OCI-M2 (cell line): ENCODE measurements around the gene ALG14.

Experiments
- DNase-seq: peaks from one replicate; lab custom pipeline; 2025; ENCODE audit not compliant: unreplicated experiment; lab: John Stamatoyannopoulos, UW

ALG14 gene

GRCh38 chr1:94986783-94987182 lies 86.0 kb downstream of the ALG14 start:
- DNase-seq, result no peak

GRCh38 chr1:94983171-94983739 lies 89.5 kb downstream of the ALG14 start:
- no peak for DNase-seq

- no peak for DNase-seq
Observed at GRCh38 chr1:94982398-94982797, 90.4 kb downstream of the ALG14 start.

GRCh38 chr1:94981575-94981973 lies 91.2 kb downstream of the ALG14 start:
- DNase-seq, result no peak

GRCh38 chr1:94980582-94981574 lies 91.9 kb downstream of the ALG14 start:
- DNase-seq, result no peak

GRCh38 chr1:94979656-94980581 lies 92.8 kb downstream of the ALG14 start:
- DNase-seq, result no peak

- DNase-seq, result no peak
Observed at GRCh38 chr1:94979131-94979530, 93.6 kb downstream of the ALG14 start.

GRCh38 chr1:94978401-94978800 lies 94.3 kb downstream of the ALG14 start:
- no peak for DNase-seq

GRCh38 chr1:94976971-94977548 lies 95.7 kb downstream of the ALG14 start:
- no peak for DNase-seq

- DNase-seq, result no peak
Observed at GRCh38 chr1:94974824-94975223, 97.9 kb downstream of the ALG14 start.

- no peak for DNase-seq
Observed at GRCh38 chr1:94974241-94974640, 98.5 kb downstream of the ALG14 start.

- DNase-seq, result no peak
Observed at GRCh38 chr1:94973309-94973922, 99.3 kb downstream of the ALG14 start.

GRCh38 chr1:94971491-94971924 lies 101.2 kb downstream of the ALG14 start:
- DNase-seq, result no peak

- DNase-seq, result no peak
Observed at GRCh38 chr1:94970783-94971182, 102.0 kb downstream of the ALG14 start.

GRCh38 chr1:94969137-94969536 lies 103.6 kb downstream of the ALG14 start:
- DNase-seq, result no peak

GRCh38 chr1:94966033-94966432 lies 106.7 kb downstream of the ALG14 start:
- no peak for DNase-seq

GRCh38 chr1:94963864-94964263 lies 108.9 kb downstream of the ALG14 start:
- no peak for DNase-seq

GRCh38 chr1:94962409-94963265 lies 110.1 kb downstream of the ALG14 start:
- no peak for DNase-seq

GRCh38 chr1:94961988-94962387 lies 110.8 kb downstream of the ALG14 start:
- no peak for DNase-seq

GRCh38 chr1:94961582-94961981 lies 111.2 kb downstream of the ALG14 start:
- DNase-seq, result no peak
